Stomach (tissue), 9 donors: ENCODE data around the gene PAMR1. TPM values are rescaled to one million over a fixed set of nuclear protein-coding genes. Genes with fewer than 3 reads are reported as not detected.

Experiments
- DNase-seq, 2 donors: peaks; one replicate each; pipeline versions ENCODE4 v3.0.0 to v3.0.0-alpha.2; 2013 to 2019
- H3K27ac ChIP-seq, 5 donors: fragments of 200-600 bp in 4 of 5; sonication (generic) in 4 of 5; one replicate each; pipeline ENCODE4 v1.5.1; 2013 to 2019; ENCODE audit warnings: mild to moderate bottlenecking in 1 of 5, moderate library complexity in 1 of 5
- H3K27me3 ChIP-seq, 3 donors: fragments of 200-600 bp; sonication (generic); one replicate each; pipeline ENCODE4 v1.5.1; 2017 to 2019; ENCODE audit warnings: mixed run types in 1 of 3
- H3K36me3 ChIP-seq, 4 donors: fragments of 200-600 bp; sonication (generic); 1 replicate in 3 of 4; 2 replicates in 1 of 4; pipeline ENCODE4 v1.5.1; 2016 to 2019
- H3K4me1 ChIP-seq, 4 donors: fragments of 200-600 bp; sonication (generic); one replicate each; pipeline ENCODE4 v1.5.1; 2016 to 2019
- H3K4me3 ChIP-seq, 4 donors: fragments of 200-600 bp; sonication (generic) in 3 of 4; one replicate each; pipeline ENCODE4 v1.5.1; 2016 to 2019; ENCODE audit warnings: mild to moderate bottlenecking in 1 of 4
- H3K9me3 ChIP-seq, 4 donors: fragments of 200-600 bp; sonication (generic); one replicate each; pipeline ENCODE4 v1.5.1; 2016 to 2019
- EP300 ChIP-seq: sonication (generic); formaldehyde crosslinking; IDR thresholded peaks from one replicate; pipeline ENCODE4 v1.6.1; 2017; ENCODE audit warnings: antibody characterized with exemption
- POLR2A ChIP-seq, 4 donors: fragments of 450-650 bp; IDR thresholded peaks; one replicate each; pipeline ENCODE4 v1.6.1; 2016; ENCODE audit warnings: antibody characterized with exemption in 4 of 4, control low read depth in 2 of 4, mild to moderate bottlenecking in 1 of 4, moderate library complexity in 1 of 4
- POLR2AphosphoS5 ChIP-seq, 3 donors: sonication (generic); formaldehyde crosslinking; IDR thresholded peaks; one replicate each; pipeline ENCODE4 v1.6.1; 2016; ENCODE audit warnings: antibody characterized with exemption in 3 of 3
- WGBS, 5 donors: extraction: QIAGEN DNeasy Blood & Tissue Kit in 3 of 5; methylation state at CpG; one replicate each; pipeline versions ENCODE4 v1.1.5 to v1.1.7; 2013 to 2018; 5-methylcytosine and 5-hydroxymethylcytosine counted together
- intact Hi-C: fragments of 100-400 bp; cut with DNase I; formaldehyde crosslinking; loops from one replicate; pipeline ENCODE4 v1.15.1; 2023; ENCODE audit warnings: low total_unique reads
- polyA plus RNA-seq, 3 donors: library from polyadenylated mRNA; stranded (reverse); fragments of 200-250 nt; gene quantifications; one replicate each; pipeline ENCODE4 v1.2.3, GENCODE V29; 2013
- total RNA-seq, 5 donors: library from RNA; depleted of rRNA; stranded (reverse); fragments of >200 nt; gene quantifications; one replicate each; pipeline versions ENCODE4 v1.1.0 to v1.2.3, GENCODE V29; 2014 to 2016
- TF ChIP-seq, protein P1 (sequence below), 7 experiments: fragments of 450-650 bp in 4 of 7; fragments of 200-600 bp in 3 of 7; sonication (generic) in 3 of 7; IDR thresholded peaks; one replicate each; pipeline ENCODE4 v1.5.1; 2016 to 2019; ENCODE audit warnings: antibody characterized with exemption in 7 of 7, control low read depth in 2 of 7, mild to moderate bottlenecking in 1 of 7
- donor health status: healthy with polysubstance abuse.
- donor health status: Bipolar disorder and iron deficiency.
- donor health status: healthy.

The PAMR1 gene
- total and polyA plus RNA-seq, 8 donors: under 0.01 to 26.8 (median 0.58) TPM; not detected in 1

DNA sequence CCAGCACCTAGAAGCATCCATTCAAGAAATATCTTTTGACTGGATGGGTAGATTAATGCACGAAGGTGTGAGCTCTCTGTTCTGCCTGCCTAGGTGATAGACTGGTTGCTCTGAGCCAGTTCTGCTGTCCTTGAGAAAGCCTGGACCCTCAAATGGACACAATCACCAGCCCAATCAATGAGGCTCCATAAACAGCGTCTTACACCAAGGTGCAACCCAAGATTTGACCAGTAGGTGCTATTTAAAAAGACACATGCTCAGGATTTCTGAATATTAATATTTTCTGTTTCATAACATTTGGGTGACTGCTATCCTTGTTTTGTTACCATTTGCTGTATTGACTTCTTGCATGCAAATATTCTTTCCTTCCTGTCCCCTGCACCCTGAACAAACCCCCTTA is 39.0 kb downstream of the PAMR1 start:
- TF ChIP-seq EP300 (no peak), POLR2AphosphoS5 (IDR thresholded peaks at IDR 0.05) (no peak), POLR2A (IDR thresholded peaks at IDR 0.05) (no peak)
- TF ChIP-seq, protein P1, sequence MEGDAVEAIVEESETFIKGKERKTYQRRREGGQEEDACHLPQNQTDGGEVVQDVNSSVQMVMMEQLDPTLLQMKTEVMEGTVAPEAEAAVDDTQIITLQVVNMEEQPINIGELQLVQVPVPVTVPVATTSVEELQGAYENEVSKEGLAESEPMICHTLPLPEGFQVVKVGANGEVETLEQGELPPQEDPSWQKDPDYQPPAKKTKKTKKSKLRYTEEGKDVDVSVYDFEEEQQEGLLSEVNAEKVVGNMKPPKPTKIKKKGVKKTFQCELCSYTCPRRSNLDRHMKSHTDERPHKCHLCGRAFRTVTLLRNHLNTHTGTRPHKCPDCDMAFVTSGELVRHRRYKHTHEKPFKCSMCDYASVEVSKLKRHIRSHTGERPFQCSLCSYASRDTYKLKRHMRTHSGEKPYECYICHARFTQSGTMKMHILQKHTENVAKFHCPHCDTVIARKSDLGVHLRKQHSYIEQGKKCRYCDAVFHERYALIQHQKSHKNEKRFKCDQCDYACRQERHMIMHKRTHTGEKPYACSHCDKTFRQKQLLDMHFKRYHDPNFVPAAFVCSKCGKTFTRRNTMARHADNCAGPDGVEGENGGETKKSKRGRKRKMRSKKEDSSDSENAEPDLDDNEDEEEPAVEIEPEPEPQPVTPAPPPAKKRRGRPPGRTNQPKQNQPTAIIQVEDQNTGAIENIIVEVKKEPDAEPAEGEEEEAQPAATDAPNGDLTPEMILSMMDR (IDR thresholded peaks at IDR 0.05): no peak
- Histone ChIP-seq H3K9me3 (peaks cover 0 to 12% (median 7%) of the 10 kb centered on the region in 4 donors), H3K27ac (no peak overlapping the region), H3K4me3 (no peak overlapping the region), H3K27me3 (no peaks in the 10 kb centered on the region), H3K36me3 (no peaks in the 10 kb centered on the region), H3K4me1 (peaks cover 8 to 28% (median 19%) of the 10 kb centered on the region in 4 donors)
- intact Hi-C loops: no loop called here
- no peak for DNase-seq
- 27 to 56% (median 47%) methylated on average over 2 of the region's 2 CpGs for WGBS, 5 donors

DNA sequence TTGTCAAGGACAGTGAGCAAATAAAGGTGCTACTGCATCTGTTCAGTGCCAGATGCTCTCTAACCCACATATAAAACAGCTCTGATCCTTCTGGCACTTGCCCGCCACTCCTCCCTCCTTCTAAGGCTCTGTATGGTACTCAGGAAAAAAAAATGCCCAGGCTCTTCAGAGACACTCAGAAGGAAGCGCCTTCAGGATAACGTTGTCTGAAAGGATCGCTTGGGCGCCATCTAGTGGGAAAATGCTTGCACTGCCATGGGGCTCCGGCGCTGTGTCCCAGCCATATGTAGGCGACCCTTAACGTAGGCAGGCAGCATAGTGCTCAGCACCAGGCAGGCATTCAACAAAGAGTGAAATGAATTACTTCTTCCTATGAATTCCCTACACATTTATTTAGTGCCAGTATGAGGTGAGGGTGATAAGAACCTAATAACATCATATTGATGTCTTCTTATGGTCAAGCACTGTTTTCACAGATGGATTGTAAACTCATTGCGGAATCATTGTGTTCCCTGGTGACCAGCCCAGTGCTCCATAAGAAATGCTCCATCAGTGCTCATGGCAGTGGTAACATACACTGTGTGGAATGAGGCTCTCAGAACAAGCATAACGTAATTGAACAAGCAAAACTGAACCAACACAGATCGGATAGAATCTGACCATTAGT is 39.6 kb downstream of the PAMR1 start:
- peaks cover 8 to 28% (median 19%) of the 10 kb centered on the region in 4 donors for H3K4me1 ChIP-seq
- TF ChIP-seq, protein P1 (IDR thresholded peaks at IDR 0.05): peak in 5 of 7 experiments; percentile 61 to 93 (median 87)
- TF ChIP-seq EP300: no peak
- TF ChIP-seq POLR2AphosphoS5 (IDR thresholded peaks at IDR 0.05): no peak
- TF ChIP-seq POLR2A (IDR thresholded peaks at IDR 0.05): no peak
- H3K9me3 ChIP-seq: peaks cover 0 to 12% (median 8%) of the 10 kb centered on the region in 4 donors
- WGBS, 5 donors: 10 to 18% (median 13%) methylated on average over 12 of the region's 12 CpGs
- no peak overlapping the region for H3K27ac ChIP-seq
- no peaks in the 10 kb centered on the region for H3K36me3 ChIP-seq
- H3K27me3 ChIP-seq: no peaks in the 10 kb centered on the region
- intact Hi-C loops: no loop called here
- H3K4me3 ChIP-seq: no peak overlapping the region
- peak; percentile 78 to 90 for DNase-seq

DNA sequence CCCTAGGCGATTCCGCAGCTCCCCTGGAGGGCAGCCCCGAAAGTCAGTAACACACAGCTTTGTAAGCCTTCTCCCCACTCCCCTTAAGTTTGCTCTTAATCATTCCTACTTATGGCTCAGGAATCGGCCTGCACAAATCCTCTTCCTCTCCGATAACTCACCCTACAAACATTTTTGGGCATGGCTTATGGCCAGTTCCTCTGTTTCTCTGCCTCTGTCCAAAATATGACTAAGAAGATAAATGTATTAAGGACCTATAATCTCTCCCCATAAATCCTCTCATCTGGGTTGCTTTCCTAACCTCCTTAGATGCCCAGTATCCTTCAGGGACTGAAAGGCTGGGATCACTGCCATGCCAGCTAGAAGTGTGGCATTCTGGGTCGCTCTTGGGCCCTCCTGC is 41.0 kb downstream of the PAMR1 start:
- Histone ChIP-seq H3K36me3 (no peaks in the 10 kb centered on the region), H3K4me1 (peaks cover 8 to 28% (median 19%) of the 10 kb centered on the region in 4 donors), H3K9me3 (peaks cover 0 to 12% (median 8%) of the 10 kb centered on the region in 4 donors), H3K4me3 (no peak overlapping the region), H3K27me3 (no peaks in the 10 kb centered on the region), H3K27ac (no peak overlapping the region)
- TF ChIP-seq EP300: no peak
- no peak for TF ChIP-seq POLR2A (IDR thresholded peaks at IDR 0.05)
- TF ChIP-seq, protein P1 (IDR thresholded peaks at IDR 0.05): no peak
- no peak for TF ChIP-seq POLR2AphosphoS5 (IDR thresholded peaks at IDR 0.05)
- WGBS, 5 donors: 86 to 98% (median 94%) methylated on average over 6 of the region's 6 CpGs
- DNase-seq: no peak
- intact Hi-C loops: no loop called here

DNA sequence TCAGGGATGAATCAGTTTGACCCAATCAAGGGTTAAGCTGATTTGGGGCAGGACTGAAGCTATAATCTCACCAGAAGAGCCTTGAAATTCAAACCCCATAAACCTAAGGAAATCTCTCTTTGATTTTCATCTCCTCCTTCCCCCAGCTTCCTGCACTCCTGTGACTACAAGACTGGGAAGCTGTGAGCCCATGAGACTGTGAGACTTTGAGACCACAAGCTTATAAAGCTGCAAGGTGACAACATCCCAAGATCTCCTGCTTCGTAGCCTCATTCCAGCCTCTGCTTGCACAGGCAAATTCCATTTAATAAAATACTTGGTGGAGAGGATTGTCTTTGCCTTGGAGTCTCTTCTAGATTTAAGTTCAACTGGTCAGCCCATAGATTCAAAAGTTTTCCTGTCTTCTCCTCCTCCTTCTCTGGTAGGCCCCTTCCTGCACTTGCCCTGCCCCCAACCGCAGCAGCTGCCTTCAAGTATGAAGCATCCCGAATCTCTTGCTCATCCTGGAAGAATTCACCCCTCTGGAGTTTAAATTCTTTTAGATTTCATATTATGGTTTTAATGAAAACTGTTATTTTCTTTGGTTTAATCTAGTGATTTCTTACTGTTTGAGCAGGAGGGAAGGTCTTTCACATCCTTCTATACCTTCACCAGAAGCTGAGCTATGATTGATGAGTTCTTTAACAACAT is 42.1 kb downstream of the PAMR1 start:
- Histone ChIP-seq H3K27ac (no peak overlapping the region), H3K4me3 (no peak overlapping the region), H3K4me1 (peaks cover 8 to 38% (median 21%) of the 10 kb centered on the region in 4 donors), H3K9me3 (peaks cover 0 to 12% (median 8%) of the 10 kb centered on the region in 4 donors), H3K36me3 (no peaks in the 10 kb centered on the region), H3K27me3 (peaks cover 0 to 4% (median 0%) of the 10 kb centered on the region in 3 donors)
- DNase-seq: no peak
- 89 to 97% (median 95%) methylated on average over 3 of the region's 3 CpGs for WGBS, 5 donors
- intact Hi-C loops: no loop called here
- TF ChIP-seq POLR2AphosphoS5 (IDR thresholded peaks at IDR 0.05) (no peak), POLR2A (IDR thresholded peaks at IDR 0.05) (no peak), EP300 (no peak)
- TF ChIP-seq, protein P1 (IDR thresholded peaks at IDR 0.05): no peak
